SKM-1 (cell line): ENCODE data around the gene RIPK1.
"Not testable (repeated sequence)": the region's sequence is repeated elsewhere in the genome, so short reads cannot be mapped to it uniquely, and the experiment has no call there.

Source experiments
- DNase-seq: peaks from one replicate; lab custom pipeline; 2025; ENCODE audit not compliant: unreplicated experiment; lab: John Stamatoyannopoulos, UW

Gene RIPK1

GRCh38 chr6:3045369-3045768 lies 22.9 kb upstream of the RIPK1 start:
- DNase-seq, result no peak

GRCh38 chr6:3045777-3046176 lies 22.5 kb upstream of the RIPK1 start:
- DNase-seq, result no peak

- DNase-seq, result no peak
Observed at GRCh38 chr6:3046295-3046694, 22.0 kb upstream of the RIPK1 start.

- DNase-seq, result not testable (repeated sequence)
Observed at GRCh38 chr6:3048009-3048408, 20.3 kb upstream of the RIPK1 start.

- DNase-seq, result no peak
Observed at GRCh38 chr6:3052481-3053230, 15.6 kb upstream of the RIPK1 start.

GRCh38 chr6:3053231-3053508 lies 15.1 kb upstream of the RIPK1 start:
- DNase-seq, result no peak

- not testable (repeated sequence) for DNase-seq
Observed at GRCh38 chr6:3054229-3055157, 13.8 kb upstream of the RIPK1 start.

- DNase-seq, result not testable (repeated sequence)
Observed at GRCh38 chr6:3055158-3055499, 13.2 kb upstream of the RIPK1 start.

GRCh38 chr6:3057063-3057770 lies 11.1 kb upstream of the RIPK1 start:
- DNase-seq, result no peak

- no peak for DNase-seq
Observed at GRCh38 chr6:3058957-3059356, 9.3 kb upstream of the RIPK1 start.

GRCh38 chr6:3060092-3060491 lies 8.2 kb upstream of the RIPK1 start:
- DNase-seq, result not testable (repeated sequence)

- no peak for DNase-seq
Observed at GRCh38 chr6:3061501-3061941, 6.8 kb upstream of the RIPK1 start.

GRCh38 chr6:3063340-3063732 lies 5.0 kb upstream of the RIPK1 start:
- DNase-seq, result not testable (repeated sequence)

GRCh38 chr6:3063733-3064700 lies 4.3 kb upstream of the RIPK1 start:
- peak; percentile 74 for DNase-seq

- no peak for DNase-seq
Observed at GRCh38 chr6:3071568-3071967, 3.3 kb downstream of the RIPK1 start.

- DNase-seq, result no peak
Observed at GRCh38 chr6:3072798-3073197, 4.5 kb downstream of the RIPK1 start.

GRCh38 chr6:3073382-3073781 lies 5.1 kb downstream of the RIPK1 start:
- no peak for DNase-seq

- no peak for DNase-seq
Observed at GRCh38 chr6:3075772-3076113, 7.4 kb downstream of the RIPK1 start.

GRCh38 chr6:3076320-3076719 lies 8.0 kb downstream of the RIPK1 start:
- DNase-seq, result no peak

- DNase-seq, result no peak
Observed at GRCh38 chr6:3077430-3077829, 9.1 kb downstream of the RIPK1 start.

- DNase-seq, result not testable (repeated sequence)
Observed at GRCh38 chr6:3078952-3079351, 10.7 kb downstream of the RIPK1 start.
